Measurements from ENCODE around the gene KIAA0319L.

DNA sequence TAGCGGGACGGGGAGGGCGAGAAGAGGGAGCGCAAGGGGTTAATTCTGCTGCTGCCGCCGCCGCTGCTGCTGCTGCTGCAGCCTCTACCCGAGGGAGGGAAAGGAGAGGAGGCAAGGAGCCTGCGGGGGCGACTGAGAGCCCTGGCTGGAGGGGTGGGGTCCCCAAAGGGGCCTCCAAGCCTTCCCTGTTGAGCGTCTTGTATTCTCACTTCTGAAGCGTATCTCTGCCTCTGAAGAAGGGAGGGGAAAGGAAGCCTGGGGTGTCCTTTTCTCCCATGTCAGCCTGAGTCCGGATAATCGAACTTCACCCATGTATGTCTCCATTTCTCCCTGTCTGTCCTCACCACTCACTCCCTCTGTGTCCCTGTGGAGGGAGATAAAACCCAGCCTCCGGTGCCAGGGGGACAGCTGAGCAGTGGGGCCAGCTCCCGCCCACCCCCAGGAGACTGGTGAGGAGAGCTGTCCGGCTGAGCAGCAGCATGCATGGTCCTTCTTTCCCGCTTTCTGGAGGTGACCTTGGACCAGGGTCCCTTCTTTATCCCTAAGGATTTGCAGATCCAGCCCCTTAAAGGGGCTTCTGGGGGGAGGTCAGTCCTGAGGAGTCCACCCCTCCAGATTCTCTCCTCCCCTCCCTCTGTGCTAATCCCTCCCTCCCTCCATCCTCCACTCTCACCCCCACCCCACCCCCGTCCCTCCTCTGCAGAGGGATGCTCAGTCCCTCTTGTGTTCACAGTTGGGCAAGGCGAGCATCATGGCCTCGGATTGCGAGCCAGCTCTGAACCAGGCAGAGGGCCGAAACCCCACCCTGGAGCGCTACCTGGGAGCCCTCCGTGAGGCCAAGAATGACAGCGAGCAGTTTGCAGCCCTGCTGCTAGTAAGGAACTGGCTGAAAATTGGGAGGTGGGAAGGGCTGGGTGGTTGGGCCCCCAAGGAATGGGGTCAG, 1.4 kb upstream of the KIAA0319L start:
- TF ChIP-seq, protein P1, sequence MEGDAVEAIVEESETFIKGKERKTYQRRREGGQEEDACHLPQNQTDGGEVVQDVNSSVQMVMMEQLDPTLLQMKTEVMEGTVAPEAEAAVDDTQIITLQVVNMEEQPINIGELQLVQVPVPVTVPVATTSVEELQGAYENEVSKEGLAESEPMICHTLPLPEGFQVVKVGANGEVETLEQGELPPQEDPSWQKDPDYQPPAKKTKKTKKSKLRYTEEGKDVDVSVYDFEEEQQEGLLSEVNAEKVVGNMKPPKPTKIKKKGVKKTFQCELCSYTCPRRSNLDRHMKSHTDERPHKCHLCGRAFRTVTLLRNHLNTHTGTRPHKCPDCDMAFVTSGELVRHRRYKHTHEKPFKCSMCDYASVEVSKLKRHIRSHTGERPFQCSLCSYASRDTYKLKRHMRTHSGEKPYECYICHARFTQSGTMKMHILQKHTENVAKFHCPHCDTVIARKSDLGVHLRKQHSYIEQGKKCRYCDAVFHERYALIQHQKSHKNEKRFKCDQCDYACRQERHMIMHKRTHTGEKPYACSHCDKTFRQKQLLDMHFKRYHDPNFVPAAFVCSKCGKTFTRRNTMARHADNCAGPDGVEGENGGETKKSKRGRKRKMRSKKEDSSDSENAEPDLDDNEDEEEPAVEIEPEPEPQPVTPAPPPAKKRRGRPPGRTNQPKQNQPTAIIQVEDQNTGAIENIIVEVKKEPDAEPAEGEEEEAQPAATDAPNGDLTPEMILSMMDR (conservative IDR thresholded peaks at IDR 0.05; ENCODE audit: low read length): no peak
- TF ChIP-seq EZH2phosphoT487 (IDR thresholded peaks at IDR 0.05; ENCODE audit: borderline replicate concordance, low read depth, low read length): no peak

Measured in OCI-LY7 (cell line).